ENCODE results near the gene DEFB118.
"Not testable (repeated sequence)": the region's sequence is repeated elsewhere in the genome, so short reads cannot be mapped to it uniquely, and the experiment has no call there.

DEFB118 gene

DNA sequence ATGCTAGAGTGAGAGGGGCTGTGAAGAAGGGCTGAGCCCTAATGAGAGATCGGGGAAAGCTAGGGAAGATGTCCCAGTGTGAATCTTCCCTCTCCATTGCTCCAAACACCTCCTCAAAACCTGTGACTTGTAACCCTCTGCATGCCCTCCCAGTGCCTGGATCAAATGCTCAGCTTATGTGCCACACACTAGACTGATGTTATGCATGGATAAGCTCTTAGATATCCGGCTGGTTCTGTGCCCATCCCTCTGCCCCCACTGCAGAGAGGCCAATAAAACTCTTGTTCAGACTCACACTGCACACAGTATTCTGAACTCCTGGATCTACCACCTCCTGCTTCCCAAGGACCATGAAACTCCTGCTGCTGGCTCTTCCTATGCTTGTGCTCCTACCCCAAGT is at the start of gene DEFB118:
TSS of gene DEFB118 (plus strand) at position 301 of the 400 bp plus-strand sequence. CDS start at position 351, 50 bp downstream.
- DNase-seq, result no peak

- no peak for DNase-seq
These were observed 45.9 kb upstream of the DEFB118 start for GRCh38 chr20:31322504-31322903.

- DNase-seq, result no peak
These were observed 37.5 kb upstream of the DEFB118 start for GRCh38 chr20:31330893-31331292.

DNA sequence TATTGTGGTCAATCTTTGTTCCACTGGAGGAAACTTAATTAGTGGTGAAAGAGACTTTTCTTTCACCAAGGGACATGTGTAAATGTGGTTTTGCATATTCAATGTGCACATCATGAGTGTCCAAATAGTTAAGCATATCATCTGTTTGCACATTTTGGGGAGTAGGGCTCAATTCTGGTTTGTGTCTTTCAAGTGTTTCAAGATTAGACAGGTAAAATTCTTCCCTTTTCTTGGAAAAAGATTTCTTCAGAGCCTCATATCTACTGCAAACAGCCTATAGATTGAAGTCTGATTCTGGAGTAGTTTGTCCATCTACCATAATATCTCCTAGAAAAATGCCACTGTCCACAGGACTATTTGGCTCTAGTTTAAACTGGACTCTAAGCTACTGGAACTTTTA is 26.9 kb upstream of the DEFB118 start:
- no peak for DNase-seq

- DNase-seq, result no peak
These were observed 12.4 kb upstream of the DEFB118 start for GRCh38 chr20:31355981-31356380.

- no peak for DNase-seq
These were observed 5.1 kb upstream of the DEFB118 start for GRCh38 chr20:31363295-31363694.

DNA sequence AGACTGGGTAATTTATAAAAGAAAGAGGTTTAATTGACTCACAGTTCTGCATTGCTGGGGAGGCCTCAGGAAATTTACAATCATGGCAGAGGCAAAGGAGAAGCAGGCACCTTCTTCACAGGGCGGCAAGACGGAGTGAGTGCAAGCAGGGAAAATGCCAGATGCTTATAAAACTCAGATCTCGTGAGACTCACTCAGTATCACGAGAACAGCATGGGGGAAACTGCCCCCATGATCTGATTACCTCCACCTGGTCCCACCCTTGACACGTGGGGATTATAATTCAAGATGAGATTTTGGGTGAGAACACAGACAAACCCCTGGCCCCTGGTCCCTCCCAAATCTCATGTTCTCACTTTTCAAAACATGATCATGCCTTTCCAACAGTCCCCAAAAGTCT is 4.1 kb upstream of the DEFB118 start:
- DNase-seq, result not testable (repeated sequence)

DNA sequence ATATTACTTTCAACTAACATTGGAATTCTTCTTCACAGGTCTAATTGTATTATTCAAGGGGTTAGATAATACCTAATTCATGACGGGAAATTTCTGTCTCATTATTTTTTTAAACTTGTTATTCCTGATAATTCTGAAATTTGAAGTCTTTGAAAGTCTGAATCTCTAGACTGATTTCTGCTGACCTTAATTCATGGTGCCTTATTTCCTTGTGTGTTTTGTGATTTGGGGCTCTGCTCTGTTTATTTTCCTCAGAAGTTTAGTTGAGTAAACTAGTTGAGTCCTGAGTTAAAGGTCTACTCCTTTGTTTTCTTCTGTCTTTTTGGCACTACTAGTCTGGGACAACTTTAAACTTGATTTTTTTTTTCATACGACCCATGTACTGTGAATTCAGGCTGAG is 5.9 kb downstream of the DEFB118 start:
- DNase-seq, result no peak

DNA sequence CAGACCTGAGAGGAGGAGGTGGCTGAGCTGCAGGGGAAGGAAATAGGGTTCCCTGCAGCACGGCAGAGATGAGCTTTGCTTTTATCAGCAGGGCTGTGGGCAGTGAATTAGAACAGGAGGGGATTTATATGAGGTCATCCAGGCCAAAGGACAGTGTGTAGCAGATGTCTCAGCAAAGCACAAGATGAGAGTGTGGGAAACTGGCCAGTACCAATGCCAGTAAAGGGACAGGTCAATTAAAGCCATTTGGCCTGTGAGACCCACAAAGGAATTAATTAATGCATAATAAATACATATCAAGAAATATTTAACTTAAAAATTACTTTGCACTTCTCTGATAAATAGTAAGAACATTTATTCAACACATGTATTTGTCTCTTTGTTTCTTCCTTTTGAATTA is 22.1 kb downstream of the DEFB118 start, which contains the start of gene DEFB119:
TSS of gene DEFB119 (minus strand) at position 101 of the 400 bp plus-strand sequence. CDS start 107 bp downstream, outside the sequence.
- no peak for DNase-seq

- no peak for DNase-seq
These were observed 24.4 kb downstream of the DEFB118 start for GRCh38 chr20:31392836-31393235.

DNA sequence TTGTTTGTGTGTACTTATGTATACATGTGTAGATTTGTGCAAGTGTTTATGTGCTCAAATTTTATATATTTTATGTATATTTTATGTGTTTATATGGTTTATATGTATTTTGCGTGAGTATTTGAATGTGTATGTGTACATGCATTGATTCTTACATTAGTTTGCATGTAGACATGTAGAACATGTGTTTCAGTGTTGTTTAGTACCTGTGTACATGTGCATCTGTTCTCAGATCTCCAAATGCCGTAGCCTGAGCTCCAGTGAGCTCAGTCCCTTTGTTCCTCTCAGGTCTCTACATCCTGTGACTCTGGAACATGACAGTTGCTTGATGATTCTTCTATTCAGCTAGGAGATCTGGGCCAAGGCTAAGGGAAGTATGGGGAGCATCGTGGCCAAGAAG is 26.5 kb downstream of the DEFB118 start:
- DNase-seq, result no peak

GRCh38 chr20:31403886-31404285 is 35.5 kb downstream of the DEFB118 start:
- DNase-seq, result no peak

GRCh38 chr20:31406115-31406514 is 37.7 kb downstream of the DEFB118 start, which contains the start of gene DEFB121:
Gene DEFB121, minus strand, starts transcription at chr20:31406215. Its CDS starts 63 bp downstream, at chr20:31406152.
- no peak for DNase-seq

DNA sequence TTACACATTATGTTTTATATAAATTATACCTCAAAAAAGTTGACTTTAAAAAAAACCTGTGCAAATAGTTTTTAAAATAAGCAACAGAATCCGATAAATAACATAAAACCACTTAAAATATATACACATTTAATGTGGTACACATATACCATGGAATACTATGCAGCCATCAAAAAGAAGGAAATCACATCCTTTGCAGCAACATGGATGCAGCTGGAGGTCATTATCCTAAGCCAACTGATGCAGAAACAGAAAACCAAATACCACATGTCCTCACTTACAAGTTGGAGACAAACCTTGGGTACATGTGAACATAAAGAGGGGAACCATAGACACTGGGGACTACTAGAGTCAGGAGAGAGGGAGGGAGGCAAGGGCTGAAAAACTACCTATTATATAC is 41.6 kb downstream of the DEFB118 start:
- no peak for DNase-seq

DNA sequence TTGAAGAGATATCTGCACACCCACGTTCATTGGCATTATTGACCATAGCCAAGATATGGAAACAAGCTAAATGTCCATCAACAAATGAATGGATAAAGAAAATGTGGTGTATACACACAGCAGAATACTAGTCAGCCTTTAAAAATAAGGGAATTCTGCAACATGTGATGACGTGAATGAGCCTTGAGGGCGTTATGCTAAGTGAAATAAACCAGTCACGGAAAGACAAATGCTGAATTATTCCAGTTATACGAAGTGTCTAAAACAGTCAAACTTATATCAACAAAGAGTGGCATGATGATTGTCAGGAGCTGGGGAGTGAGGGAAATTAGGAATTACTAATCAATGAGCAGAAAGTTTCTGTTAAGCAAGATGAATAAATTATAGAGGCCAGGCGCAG is 46.0 kb downstream of the DEFB118 start:
- no peak for DNase-seq

DNA sequence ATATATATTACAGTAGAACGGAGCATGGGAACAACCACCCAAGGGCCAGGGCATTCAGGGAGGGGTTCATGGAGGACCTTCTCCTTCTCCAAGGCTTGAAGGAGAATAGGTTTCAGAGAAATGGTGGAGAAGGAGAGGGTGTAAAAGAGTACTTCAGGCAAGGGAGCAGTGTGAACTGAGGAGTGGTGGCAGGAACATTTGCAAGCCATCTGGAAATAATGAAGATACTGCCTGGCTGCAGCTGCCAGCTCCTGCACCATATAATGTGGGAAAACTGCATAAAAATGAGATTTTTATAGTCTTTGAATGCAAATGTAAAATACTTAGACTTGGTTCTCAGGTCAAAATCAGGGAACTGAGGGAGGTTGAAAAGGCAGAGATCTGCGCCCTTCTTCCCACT is 47.3 kb downstream of the DEFB118 start:
- no peak for DNase-seq

GRCh38 chr20:31418307-31418706 is 49.9 kb downstream of the DEFB118 start:
- DNase-seq, result no peak
